ENCODE data around the gene LDHD.
"Not testable (repeated sequence)": the region's sequence is repeated elsewhere in the genome, so short reads cannot be mapped to it uniquely, and the experiment has no call there.

The LDHD gene

DNA sequence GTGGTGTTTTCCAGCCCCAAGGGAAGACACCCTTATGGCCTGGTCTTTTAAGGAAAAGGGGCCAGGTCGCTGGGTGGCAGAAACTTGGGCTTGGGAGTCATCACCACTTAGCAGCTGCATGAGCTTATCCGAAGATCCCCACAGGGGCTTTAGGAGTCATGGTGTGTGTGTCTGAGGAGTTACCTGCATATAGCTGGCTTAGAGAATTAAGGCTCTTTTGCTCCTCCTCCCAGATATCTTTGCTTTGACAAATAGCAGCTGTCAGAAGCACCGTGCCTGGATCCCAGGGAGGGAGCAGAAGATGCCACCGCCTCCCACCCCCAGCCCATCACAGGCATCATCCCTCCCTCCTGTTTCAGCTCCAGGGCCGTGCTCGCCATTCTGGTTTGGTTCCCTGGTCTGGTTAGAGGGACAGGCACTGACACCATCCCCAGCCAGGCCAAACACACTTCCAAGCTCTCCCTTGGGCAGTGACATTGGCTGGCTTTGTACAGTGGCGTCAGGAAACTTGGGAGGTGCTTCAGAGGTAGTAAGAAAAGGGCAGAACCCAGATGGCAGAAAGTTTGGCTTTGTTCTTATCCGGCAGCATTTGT, 17.4 kb downstream of the LDHD start:
- DNase-seq: no peak

DNA sequence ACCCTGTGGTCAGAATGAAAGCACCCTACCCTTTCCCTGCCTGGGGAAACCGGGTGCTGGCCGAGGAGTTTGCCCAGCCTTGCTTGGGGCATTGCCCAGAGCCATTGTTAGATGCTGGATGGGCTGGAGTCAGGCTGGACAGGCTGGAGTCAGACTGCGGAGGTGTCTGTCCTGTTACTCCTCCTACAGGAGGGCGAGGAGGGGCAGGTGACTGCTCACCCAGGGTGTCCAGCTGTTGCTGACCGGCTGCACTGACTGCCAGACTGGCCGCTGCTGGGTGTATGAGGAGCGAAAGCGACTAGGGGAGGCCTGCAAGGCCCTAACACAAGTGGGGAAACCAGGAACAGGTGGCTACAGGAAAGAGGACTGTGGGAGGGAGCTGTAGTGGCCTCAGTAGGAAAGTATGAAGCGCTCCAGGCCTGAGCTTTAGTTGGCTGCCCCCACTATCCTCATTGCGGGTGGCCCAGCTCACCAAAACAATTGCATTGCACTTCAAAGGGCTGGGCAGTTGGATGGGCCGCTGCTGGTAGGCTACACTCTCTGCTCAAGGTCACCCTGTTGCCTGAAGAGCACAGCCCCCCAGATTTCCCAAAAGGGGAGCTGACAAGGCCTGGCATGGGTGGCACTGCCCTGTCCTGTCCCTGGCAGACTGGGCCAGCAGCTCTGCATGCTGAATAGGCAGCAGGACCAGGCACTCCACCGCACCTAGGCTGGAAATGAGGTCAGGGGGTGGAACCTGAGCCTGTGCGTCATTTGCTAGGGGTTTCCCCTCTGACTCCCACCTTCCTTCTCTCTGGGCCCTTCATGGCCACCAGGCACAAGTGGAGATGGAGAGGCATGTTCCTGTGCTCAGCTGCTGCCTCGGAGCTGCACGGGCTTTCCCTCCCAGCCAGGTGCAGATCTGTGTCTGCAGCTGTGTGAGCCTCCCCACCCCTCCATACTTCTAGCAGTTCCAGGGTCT, 18.4 kb downstream of the LDHD start:
- no peak for DNase-seq

DNA sequence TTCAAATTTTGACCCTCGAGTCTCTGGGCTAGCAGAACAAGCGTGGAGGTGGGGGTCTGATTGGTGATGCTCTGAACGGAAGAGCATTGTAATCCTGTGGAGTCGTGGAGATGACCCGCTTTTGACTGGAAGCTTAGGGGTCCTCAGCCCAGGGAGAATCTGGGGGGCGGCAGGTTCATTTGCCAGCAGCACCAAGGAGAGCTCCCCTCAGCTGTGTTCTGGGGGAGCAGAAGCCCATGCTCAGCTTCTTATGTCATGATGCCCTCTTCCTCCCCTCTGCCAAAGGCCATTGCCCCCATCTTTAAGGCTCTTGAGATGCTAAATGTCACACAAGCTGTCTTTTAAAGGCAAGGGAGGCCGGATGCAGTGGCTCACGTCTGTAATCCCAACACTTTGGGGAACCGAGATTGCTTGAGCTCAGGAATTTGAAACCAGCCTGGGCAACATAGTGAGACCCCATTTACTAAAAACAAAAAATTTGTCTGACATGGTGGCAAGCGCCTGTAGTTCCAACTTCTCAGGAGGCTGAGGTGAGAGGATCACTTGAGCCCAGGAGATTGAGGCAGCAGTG, 19.3 kb downstream of the LDHD start:
- no peak for DNase-seq

- DNase-seq: no peak
Measured at GRCh38 chr16:75096656-75097055, 19.9 kb downstream of the LDHD start.

DNA sequence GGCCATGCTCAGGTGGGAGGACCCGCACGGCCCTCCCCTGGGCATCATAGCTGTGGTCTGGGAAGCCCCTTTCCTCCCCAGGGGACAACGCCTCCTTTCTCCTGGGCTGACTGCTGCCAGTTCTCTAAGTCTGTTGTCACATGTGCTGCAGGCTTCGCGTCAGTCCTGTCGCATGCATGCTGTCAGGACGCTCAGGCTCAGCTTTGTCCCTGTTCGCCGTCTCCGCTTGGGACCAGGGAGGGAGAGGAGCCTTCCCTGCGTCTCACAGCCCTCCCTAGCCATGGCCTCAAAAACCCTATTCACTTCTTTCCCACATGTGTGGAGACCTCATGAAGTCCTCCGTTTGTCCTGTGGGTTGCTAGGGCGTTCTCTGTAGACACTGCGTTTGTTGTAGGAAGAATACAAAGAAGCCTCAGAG, 21.4 kb downstream of the LDHD start:
- no peak for DNase-seq

GRCh38 chr16:75093598-75094540, 22.7 kb downstream of the LDHD start:
- no peak for DNase-seq

DNA sequence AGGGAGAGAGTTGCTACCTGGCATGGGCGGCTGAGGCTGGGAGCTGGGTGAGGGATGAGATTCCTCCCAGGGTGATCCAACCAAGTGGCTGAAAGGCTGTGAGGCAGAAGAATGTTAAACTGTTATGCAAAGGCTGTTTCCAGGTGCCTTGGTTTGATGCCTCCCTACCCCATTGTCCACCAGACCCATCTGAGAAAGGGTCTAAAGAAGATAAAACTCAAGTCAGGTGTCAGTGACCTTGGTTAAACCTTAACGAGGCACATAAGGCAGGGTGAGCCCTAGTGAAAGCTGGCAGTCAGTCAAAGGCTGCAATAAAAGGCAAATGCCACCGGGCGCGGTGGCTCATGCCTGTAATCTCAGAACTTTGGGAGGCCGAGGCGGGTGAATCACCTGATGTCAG, 23.8 kb downstream of the LDHD start:
- no peak for DNase-seq

DNA sequence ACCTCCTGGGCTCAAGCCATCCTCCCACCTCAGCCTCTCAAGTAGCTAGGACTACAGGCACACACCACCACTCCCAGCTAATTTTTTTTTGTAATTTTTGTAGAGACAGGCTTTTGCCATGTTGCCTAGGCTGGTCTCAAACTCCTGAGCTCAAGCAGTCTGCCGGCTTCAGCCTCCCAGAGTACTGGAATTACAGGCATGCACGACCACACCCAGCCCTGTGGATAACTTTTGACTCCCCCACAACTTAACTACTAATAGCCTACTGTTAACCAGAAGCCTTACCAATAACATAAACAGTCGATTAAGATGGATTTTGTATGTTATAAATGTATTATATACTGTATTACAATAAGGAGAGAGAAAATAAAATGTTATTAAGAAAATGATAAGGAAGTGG, 25.0 kb downstream of the LDHD start:
- DNase-seq: not testable (repeated sequence)

GRCh38 chr16:75090899-75091298, 25.7 kb downstream of the LDHD start:
- not testable (repeated sequence) for DNase-seq

GRCh38 chr16:75089486-75090202, 26.9 kb downstream of the LDHD start:
- no peak for DNase-seq

- no peak for DNase-seq
Measured at GRCh38 chr16:75088934-75089333, 27.6 kb downstream of the LDHD start.

DNA sequence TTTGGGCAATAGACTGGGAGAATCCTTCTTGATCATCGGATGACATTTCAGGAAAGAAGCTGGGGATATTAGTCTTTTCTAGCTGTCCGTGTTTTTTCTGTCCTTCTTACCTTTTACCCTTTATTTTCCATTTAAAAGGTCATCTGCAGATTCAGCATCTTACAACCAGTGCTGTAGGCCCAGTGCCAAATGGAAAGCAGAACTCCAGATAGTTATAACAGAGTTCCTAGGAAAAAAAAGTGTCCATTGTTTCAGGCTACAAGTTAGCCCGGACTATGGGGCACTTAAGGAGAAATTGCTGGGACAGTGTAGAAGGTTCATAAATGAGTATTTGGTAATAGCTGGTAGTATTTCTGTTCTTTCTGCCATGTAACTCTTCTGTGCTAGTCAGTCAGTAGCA, 28.4 kb downstream of the LDHD start:
- DNase-seq: no peak

DNA sequence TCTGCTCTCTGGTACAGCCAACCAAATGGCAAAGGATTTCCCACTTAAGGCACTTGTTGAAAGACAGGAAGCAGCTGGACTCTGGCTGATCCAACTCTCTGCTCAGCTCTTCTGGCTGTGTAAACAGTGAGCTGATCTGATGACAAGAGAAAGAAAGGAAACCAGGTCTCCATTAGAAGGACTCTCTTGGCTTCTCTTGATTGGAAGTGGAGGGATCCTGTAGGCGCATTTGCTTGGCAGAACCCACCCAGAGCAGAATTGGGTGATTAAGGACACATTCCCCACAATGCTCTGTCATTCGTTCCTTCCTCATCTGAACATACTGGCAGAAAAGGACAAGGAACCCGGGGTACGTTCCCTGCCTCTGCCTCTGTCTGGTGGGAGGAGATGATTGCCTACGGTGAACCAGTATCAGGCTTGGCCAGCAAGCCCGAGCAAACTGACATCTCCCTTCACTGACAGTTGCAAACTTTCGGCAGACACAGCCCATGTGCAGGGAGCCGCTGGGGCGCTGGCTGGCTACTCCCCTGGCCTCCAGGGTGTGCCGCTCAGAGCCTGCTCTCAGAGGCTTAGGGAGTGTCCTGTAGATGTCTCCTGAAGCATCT, 29.1 kb downstream of the LDHD start:
- no peak for DNase-seq

DNA sequence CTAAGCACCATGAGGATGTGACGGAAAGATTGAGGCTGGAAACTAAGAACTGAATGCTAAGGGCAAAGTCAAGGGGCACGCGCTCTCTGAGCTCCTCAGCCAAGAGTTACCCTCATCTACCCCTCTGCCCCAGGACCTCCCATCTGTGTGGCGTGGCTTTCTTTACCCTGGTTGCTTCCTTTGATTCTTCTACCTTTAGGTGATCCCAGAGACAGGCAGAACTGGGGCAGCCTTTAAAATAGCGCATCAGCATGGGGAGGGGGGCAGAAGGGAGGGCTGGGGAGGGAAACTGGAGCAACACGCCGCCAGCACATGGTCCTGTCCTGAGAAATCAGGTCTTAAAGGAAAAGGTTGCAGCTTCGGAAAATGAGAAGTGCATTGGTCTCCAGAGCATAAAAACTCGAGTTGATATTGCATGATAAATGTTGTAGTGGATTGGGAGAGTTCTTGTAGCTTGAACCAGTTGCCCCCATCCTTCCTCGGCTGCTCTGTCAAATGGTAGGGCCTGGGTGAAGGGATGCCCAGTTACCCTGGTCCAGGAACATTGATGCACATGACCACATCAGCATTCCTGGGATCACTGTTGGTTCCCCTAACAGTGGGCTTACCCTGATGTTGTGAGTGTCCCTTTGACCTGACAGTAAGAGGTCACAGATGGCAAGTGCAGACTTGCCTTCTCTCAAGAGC, 29.7 kb downstream of the LDHD start:
- DNase-seq: no peak

DNA sequence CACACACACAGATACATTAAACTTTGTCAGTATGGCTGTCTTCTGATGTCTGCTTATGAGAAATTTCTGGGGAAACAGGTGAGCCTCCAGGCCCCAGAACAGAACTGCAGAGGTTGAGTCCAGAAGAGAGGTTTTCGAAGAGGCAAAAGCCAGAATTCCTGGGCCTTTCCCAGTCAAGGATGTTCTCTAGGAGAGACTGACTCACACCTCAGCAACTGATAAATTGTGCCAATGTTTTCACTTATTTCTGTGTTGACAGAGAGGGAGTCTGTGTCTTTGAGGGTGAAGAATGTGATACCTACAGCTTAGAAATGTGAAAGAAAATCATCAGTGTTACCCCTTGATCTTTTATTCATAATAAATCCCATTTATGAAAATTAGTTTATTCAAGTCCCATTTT, 30.3 kb downstream of the LDHD start:
- no peak for DNase-seq

DNA sequence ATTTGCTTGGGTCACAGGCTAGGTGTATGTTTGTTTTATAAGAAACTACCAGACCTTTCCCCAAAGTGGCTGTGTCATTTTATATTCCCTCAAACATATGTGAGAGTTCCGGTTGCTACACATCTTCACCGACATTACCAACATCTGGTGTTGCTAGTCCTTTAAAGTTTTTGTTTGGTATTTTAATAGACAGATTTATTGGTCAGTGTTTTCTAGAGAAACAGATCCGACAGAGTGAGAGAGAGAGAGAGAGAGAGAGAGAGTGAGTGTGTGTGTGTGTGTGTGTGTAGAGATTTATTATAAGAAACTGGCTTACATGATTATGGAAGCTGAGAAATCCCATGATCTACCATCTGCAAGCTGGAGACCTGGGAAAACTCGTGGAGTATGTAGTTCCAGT, 31.0 kb downstream of the LDHD start:
- DNase-seq: no peak

DNA sequence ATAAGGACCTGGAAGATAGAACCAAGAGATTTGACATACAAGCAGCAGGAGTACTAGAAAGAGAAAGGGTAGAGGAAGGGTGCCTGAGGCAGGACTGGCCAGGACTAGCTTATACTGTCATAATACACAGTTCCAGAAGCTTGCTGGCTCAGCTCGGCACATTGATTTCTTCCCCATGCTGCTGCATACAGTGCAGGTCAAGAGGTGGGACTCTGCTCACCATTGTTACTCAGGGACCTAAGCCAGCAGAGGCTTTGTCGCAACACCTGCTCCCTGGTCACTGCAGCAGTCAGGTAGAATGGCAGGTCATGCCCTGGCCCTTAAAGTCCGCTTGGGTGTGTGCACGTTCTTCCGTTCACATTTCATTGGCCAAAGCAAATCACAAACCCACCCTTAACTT, 32.8 kb downstream of the LDHD start:
- DNase-seq: no peak

DNA sequence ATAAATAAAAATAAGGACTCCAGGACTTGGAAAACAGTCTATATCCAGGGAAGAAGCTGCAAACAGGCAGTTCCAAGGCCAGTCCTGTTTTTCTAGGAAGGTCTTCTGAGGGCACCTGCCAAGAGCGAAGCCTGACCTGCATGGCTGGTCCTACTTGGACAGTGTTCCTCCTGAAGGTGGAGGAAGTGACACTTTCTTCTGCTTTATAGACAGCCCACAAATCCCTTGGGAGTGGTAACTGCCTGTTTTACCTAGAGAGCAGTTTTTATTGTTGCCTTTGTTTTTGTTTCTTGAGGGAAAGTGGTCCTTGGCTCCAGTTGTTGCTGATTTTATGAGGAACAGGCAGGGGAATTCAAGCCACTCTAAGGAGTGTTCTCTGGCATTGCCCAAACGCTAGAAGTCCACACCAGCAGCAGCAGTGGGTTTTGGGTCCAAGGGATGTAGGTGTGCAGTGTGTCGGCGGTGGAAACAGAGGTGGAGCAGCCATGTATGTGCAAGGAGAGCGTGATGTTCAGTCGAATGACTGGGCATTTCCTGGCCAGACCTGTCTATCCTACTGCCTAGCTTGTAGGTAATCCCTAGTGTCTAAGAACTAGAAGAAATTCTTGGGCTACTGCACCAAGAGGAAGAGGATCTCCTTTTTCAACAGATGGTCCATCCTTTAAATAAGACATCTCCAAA, 35.3 kb downstream of the LDHD start:
- DNase-seq: no peak

DNA sequence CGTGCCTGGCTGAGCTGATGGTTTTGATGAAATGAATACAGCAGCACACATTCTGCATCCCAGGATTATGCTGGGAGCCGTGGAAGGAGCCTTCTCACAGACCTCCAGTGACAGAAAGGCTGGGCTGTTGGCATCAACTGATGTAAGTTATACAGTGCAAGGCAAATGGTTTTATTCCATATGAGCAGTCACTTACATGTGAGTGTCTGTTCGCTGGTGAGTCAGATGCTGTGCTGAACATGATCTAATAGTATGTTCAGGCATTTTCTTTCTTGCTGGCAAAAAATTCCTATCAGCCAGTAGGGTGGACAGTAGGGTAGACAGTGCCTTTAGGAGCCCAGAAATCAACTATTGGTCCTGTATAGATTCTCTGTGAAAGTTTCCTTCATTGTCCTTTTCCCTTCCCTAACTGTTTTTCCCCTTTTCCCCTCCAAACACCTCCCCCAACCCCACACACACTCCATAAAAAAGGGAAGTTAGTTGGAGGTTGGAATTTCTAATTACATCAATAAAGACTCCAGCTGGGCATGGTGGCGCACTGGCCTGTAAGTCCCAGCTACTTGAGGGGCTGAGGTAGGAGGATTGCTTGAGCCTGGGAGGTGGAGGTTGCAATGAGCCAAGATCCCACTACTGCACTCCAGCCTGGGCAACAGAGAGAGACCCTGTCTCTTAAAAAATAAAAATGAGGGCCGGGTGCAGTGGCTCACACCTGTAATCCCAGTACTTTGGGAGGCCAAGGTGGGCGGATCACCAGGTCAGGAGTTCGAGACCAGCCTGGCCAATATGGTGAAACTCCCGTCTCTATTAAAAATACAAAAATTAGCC, 36.2 kb downstream of the LDHD start:
- DNase-seq: no peak

All from NCI-H2171 (cell line).